Panc1 (cell line): ENCODE measurements around the gene AIG1.

Experiments
- POLR2AphosphoS5 ChIP-seq: IDR thresholded peaks from 2 replicates; pipeline ENCODE4 v1.6.1; 2012; ENCODE audit warnings: mild to moderate bottlenecking, low read depth, low read length, moderate library complexity
- SIN3A ChIP-seq: IDR thresholded peaks from 2 replicates; pipeline ENCODE4 v1.6.1; 2012; ENCODE audit warnings: low read depth, mild to moderate bottlenecking, low read length, moderate library complexity, borderline replicate concordance; ENCODE audit not compliant: insufficient read depth
- TF ChIP-seq, protein P1 (sequence below): fragments of 450-650 bp; IDR thresholded peaks from 2 replicates; pipeline ENCODE4 v1.5.1; 2017; ENCODE audit warnings: mild to moderate bottlenecking
- TF ChIP-seq, protein P2 (sequence below), 2 experiments: IDR thresholded peaks; 2 replicates each; pipeline ENCODE4 v1.6.1; 2011 to 2012; ENCODE audit warnings: low read depth in 2 of 2, control low read depth in 1 of 2, low read length in 1 of 2, mild to moderate bottlenecking in 1 of 2, moderate library complexity in 1 of 2; ENCODE audit not compliant: insufficient read depth in 1 of 2

GRCh38 chr6:143248359-143248758 is 187.7 kb downstream of the AIG1 start:
- TF ChIP-seq, protein P1, sequence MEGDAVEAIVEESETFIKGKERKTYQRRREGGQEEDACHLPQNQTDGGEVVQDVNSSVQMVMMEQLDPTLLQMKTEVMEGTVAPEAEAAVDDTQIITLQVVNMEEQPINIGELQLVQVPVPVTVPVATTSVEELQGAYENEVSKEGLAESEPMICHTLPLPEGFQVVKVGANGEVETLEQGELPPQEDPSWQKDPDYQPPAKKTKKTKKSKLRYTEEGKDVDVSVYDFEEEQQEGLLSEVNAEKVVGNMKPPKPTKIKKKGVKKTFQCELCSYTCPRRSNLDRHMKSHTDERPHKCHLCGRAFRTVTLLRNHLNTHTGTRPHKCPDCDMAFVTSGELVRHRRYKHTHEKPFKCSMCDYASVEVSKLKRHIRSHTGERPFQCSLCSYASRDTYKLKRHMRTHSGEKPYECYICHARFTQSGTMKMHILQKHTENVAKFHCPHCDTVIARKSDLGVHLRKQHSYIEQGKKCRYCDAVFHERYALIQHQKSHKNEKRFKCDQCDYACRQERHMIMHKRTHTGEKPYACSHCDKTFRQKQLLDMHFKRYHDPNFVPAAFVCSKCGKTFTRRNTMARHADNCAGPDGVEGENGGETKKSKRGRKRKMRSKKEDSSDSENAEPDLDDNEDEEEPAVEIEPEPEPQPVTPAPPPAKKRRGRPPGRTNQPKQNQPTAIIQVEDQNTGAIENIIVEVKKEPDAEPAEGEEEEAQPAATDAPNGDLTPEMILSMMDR, result no peak
- TF ChIP-seq POLR2AphosphoS5, result no peak
- TF ChIP-seq, protein P2, sequence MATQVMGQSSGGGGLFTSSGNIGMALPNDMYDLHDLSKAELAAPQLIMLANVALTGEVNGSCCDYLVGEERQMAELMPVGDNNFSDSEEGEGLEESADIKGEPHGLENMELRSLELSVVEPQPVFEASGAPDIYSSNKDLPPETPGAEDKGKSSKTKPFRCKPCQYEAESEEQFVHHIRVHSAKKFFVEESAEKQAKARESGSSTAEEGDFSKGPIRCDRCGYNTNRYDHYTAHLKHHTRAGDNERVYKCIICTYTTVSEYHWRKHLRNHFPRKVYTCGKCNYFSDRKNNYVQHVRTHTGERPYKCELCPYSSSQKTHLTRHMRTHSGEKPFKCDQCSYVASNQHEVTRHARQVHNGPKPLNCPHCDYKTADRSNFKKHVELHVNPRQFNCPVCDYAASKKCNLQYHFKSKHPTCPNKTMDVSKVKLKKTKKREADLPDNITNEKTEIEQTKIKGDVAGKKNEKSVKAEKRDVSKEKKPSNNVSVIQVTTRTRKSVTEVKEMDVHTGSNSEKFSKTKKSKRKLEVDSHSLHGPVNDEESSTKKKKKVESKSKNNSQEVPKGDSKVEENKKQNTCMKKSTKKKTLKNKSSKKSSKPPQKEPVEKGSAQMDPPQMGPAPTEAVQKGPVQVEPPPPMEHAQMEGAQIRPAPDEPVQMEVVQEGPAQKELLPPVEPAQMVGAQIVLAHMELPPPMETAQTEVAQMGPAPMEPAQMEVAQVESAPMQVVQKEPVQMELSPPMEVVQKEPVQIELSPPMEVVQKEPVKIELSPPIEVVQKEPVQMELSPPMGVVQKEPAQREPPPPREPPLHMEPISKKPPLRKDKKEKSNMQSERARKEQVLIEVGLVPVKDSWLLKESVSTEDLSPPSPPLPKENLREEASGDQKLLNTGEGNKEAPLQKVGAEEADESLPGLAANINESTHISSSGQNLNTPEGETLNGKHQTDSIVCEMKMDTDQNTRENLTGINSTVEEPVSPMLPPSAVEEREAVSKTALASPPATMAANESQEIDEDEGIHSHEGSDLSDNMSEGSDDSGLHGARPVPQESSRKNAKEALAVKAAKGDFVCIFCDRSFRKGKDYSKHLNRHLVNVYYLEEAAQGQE (IDR thresholded peaks at IDR 0.05; ENCODE audit: insufficient read depth in 1 of 2, low read depth in 2 of 2, low read length in 1 of 2), result no peak
- no peak for TF ChIP-seq SIN3A
